Pancreas (tissue), 10 donors: Measurements from ENCODE around the gene MRPL9. TPM values are rescaled to one million over a fixed set of nuclear protein-coding genes. Genes with fewer than 3 reads are reported as not detected.

Experiments
- ATAC-seq, 4 donors: fragments of 200-7000 bp; cut with Tn5 transposase; one replicate each; pipeline versions ENCODE4 v1.8.0 to v1.9.1; 2020; ENCODE audit warnings: mild to moderate bottlenecking in 4 of 4, moderate library complexity in 4 of 4
- DNase-seq, 6 donors: peaks; one replicate each; pipeline ENCODE4 v3.0.0-alpha.2; 2020
- FAIRE-seq: peaks from 2 replicates; lab custom pipeline; 2012; peaks lifted over from hg19 to GRCh38; lab: Jason Lieb, UNC
- H3K27ac ChIP-seq, 4 donors: fragments of 200-600 bp; sonication (generic); 1 replicate in 3 of 4; 2 replicates in 1 of 4; pipeline versions ENCODE4 v1.5.0 to v1.8.0; 2020
- H3K27me3 ChIP-seq, 4 donors: fragments of 200-600 bp; one replicate each; pipeline ENCODE4 v1.8.0; 2021
- H3K36me3 ChIP-seq, 3 donors: fragments of 200-600 bp; sonication (generic) in 1 of 3; one replicate each; pipeline versions ENCODE4 v1.5.0 to v1.8.0; 2020 to 2021
- H3K4me1 ChIP-seq, 3 donors: fragments of 200-600 bp; one replicate each; pipeline ENCODE4 v1.8.0; 2021
- H3K4me3 ChIP-seq, 4 donors: fragments of 200-600 bp; sonication (generic) in 2 of 4; one replicate each; pipeline versions ENCODE4 v1.5.0 to v1.8.0; 2020 to 2021
- H3K9me3 ChIP-seq, 4 donors: fragments of 200-600 bp; one replicate each; pipeline ENCODE4 v1.8.0; 2021
- CTCF ChIP-seq, 4 donors: fragments of 200-600 bp; sonication (generic) in 3 of 4; IDR thresholded peaks; one replicate each; pipeline versions ENCODE4 v1.5.0 to v1.8.0; 2021; ENCODE audit warnings: antibody characterized with exemption in 4 of 4
- WGBS, 2 donors: extraction: QIAGEN DNeasy Blood & Tissue Kit; methylation state at CpG; one replicate each; pipeline ENCODE4 v1.1.7; 2013; 5-methylcytosine and 5-hydroxymethylcytosine counted together
- intact Hi-C, 3 donors: fragments of 100-400 bp; cut with DNase I; formaldehyde crosslinking; loops; one replicate each; pipeline versions ENCODE4 v1.11.1 to v1.14.2; 2022
- polyA plus RNA-seq, 2 donors: library from polyadenylated mRNA; stranded (reverse); fragments of 200-250 nt; gene quantifications; one replicate each; pipeline ENCODE4 v1.2.3, GENCODE V29; 2013
- total RNA-seq, 6 donors: library from RNA; stranded (reverse); fragmentation: NEBNext Ultra II Directional in 4 of 6; extraction: Animal tissue kit (Norgen Biotek cat#: 25700) in 4 of 6; gene quantifications; one replicate each; pipeline versions ENCODE4 v1.2.1 to v1.2.4, GENCODE V29; 2021 to 2023
- donor health status: healthy with polysubstance abuse.
- donor health status: DM: no; HTN: no; CAD: no; lungs with moderate emphysema.
- donor health status: DM: no; HTN: no; CAD: no.
- donor health status: control.
- donor health status: control.
- donor health status: Bipolar disorder and iron deficiency.
- donor health status: DM: yes; HTN: yes; CAD: no.
- donor health status: DM: no; HTN: no; CAD: no.
- donor health status: DM: no; HTN: no; CAD: no.
- donor health status: DM: yes; HTN: yes; CAD: no.

Gene MRPL9
- total and polyA plus RNA-seq, 8 donors: 21.8 to 61.9 (median 26.5) TPM

GRCh38 chr1:151721788-151722510, 41.3 kb downstream of the MRPL9 start:
- ATAC-seq: no peak
- Histone ChIP-seq H3K27ac (no peak overlapping the region), H3K36me3 (no peaks in the 10 kb centered on the region), H3K9me3 (no peaks in the 10 kb centered on the region), H3K4me1 (peaks cover 0 to 18% (median 6%) of the 10 kb centered on the region in 3 donors), H3K4me3 (peak overlapping the region in 2 of 4 donors; percentile 32 to 47), H3K27me3 (no peaks in the 10 kb centered on the region)
- no peak for FAIRE-seq
- intact Hi-C loops: no loop called here
- DNase-seq: no peak
- no peak for TF ChIP-seq CTCF (IDR thresholded peaks at IDR 0.05)
- WGBS, 2 donors: 37 to 44% methylated on average over 17 of the region's 17 CpGs

- no peak for FAIRE-seq
- WGBS, 2 donors: 10 to 12% methylated on average over 41 to 44 of the region's 44 CpGs
Observed at GRCh38 chr1:151720974-151721787, 42.1 kb downstream of the MRPL9 start, which contains the start of gene RIIAD1. RIIAD1 (plus strand) TSS chr1:151721522; CDS start chr1:151721537, 15 bp downstream.

GRCh38 chr1:151720554-151720953, 42.7 kb downstream of the MRPL9 start:
- H3K4me1 ChIP-seq: peaks cover 0 to 18% (median 6%) of the 10 kb centered on the region in 3 donors
- ATAC-seq: peak; percentile 43 to 71 (median 56)
- DNase-seq: no peak
- no peak for FAIRE-seq
- no peak for TF ChIP-seq CTCF (IDR thresholded peaks at IDR 0.05)
- intact Hi-C loops: no loop called here
- H3K4me3 ChIP-seq: peak overlapping the region in 2 of 4 donors; percentile 32 to 47
- WGBS, 2 donors: 15 to 19% methylated on average over 5 of the region's 5 CpGs
- H3K27ac ChIP-seq: peak overlapping the region in 3 of 4 donors; percentile 1 to 66 (median 36)
- H3K36me3 ChIP-seq: no peaks in the 10 kb centered on the region
- no peaks in the 10 kb centered on the region for H3K9me3 ChIP-seq
- no peaks in the 10 kb centered on the region for H3K27me3 ChIP-seq

More at GRCh38 chr1:151720974-151721787, 42.1 kb downstream of the MRPL9 start, which contains the start of gene RIIAD1:
- Histone ChIP-seq H3K36me3 (no peaks in the 10 kb centered on the region), H3K9me3 (no peaks in the 10 kb centered on the region), H3K4me1 (peaks cover 0 to 18% (median 6%) of the 10 kb centered on the region in 3 donors), H3K4me3 (peak within 1 kb of the TSS; percentile 9 to 47 (median 21)), H3K27me3 (no peaks in the 10 kb centered on the region), H3K27ac (peak within 1 kb of the TSS in 3 of 4 donors; percentile 1 to 66 (median 36))
- ATAC-seq (peak; percentile 77 to 87 (median 78)), DNase-seq (peak in 1 of 6 donors; percentile 30)
- no peak for TF ChIP-seq CTCF (IDR thresholded peaks at IDR 0.05)
- intact Hi-C loops: no loop called here

GRCh38 chr1:151720125-151720524, 43.2 kb downstream of the MRPL9 start:
- peak overlapping the region in 1 of 4 donors; percentile 47 for H3K4me3 ChIP-seq
- no peak for TF ChIP-seq CTCF (IDR thresholded peaks at IDR 0.05)
- no peaks in the 10 kb centered on the region for H3K36me3 ChIP-seq
- DNase-seq (no peak), FAIRE-seq (no peak), ATAC-seq (no peak)
- H3K27me3 ChIP-seq: no peaks in the 10 kb centered on the region
- peaks cover 0 to 18% (median 6%) of the 10 kb centered on the region in 3 donors for H3K4me1 ChIP-seq
- H3K27ac ChIP-seq: peak overlapping the region in 2 of 4 donors; percentile 36 to 66
- intact Hi-C loops: no loop called here
- 0 to 5% methylated on average over 1 of the region's 1 CpG for WGBS, 2 donors
- H3K9me3 ChIP-seq: no peaks in the 10 kb centered on the region
